ENCODE measurements around the gene LNP1. TPM values are rescaled to one million over a fixed set of nuclear protein-coding genes. Genes with fewer than 3 reads are reported as not detected.

LNP1 gene
- total and polyA plus RNA-seq, 4 donors, result 1.1 to 4.7 (median 1.5) TPM

GRCh38 chr3:100360757-100361496 lies 40.4 kb upstream of the LNP1 start:
- Histone ChIP-seq H3K36me3 (ENCODE audit: control insufficient read depth in 4 of 4, insufficient read depth in 3 of 4, low read depth in 1 of 4, low read length in 3 of 4) (peaks cover 2 to 27% (median 13%) of the 10 kb centered on the region in 4 donors), H3K9ac (ENCODE audit: low read depth in 1 of 2, low read length in 2 of 2) (no peak overlapping the region), H3K4me3 (ENCODE audit: low read depth in 1 of 3, low read length in 3 of 3) (no peak overlapping the region), H3K27ac (ENCODE audit: low read depth in 1 of 2, low read length in 2 of 2) (no peak overlapping the region), H3K27me3 (ENCODE audit: control insufficient read depth in 4 of 4, insufficient read depth in 4 of 4, low read length in 3 of 4) (no peaks in the 10 kb centered on the region), H3K9me3 (ENCODE audit: control insufficient read depth in 4 of 4, low read length in 3 of 4) (peaks cover 0 to 2% (median 0%) of the 10 kb centered on the region in 4 donors), H3K4me1 (ENCODE audit: control insufficient read depth in 4 of 4, insufficient read depth in 4 of 4, low read length in 3 of 4) (peaks cover 3 to 42% (median 28%) of the 10 kb centered on the region in 4 donors)
- TF ChIP-seq NR2F2 (IDR thresholded peaks at IDR 0.05) (no peak), REST (IDR thresholded peaks at IDR 0.05) (no peak), JUND (IDR thresholded peaks at IDR 0.05) (no peak), MAX (IDR thresholded peaks at IDR 0.05) (no peak), FOXA2 (IDR thresholded peaks at IDR 0.05) (no peak), EGR1 (IDR thresholded peaks at IDR 0.05; ENCODE audit: low read depth in 2 of 2) (no peak), TAF1 (conservative IDR thresholded peaks at IDR 0.05) (no peak), RXRA (IDR thresholded peaks at IDR 0.05) (no peak), HNF4G (IDR thresholded peaks at IDR 0.05) (no peak), YY1 (IDR thresholded peaks at IDR 0.05) (no peak)
- no peak for DNase-seq (ENCODE audit: low spot score)
- 57% methylated on average over 4 of the region's 4 CpGs for WGBS

GRCh38 chr3:100361897-100362296 lies 39.4 kb upstream of the LNP1 start:
- Histone ChIP-seq H3K27me3 (ENCODE audit: control insufficient read depth in 4 of 4, insufficient read depth in 4 of 4, low read length in 3 of 4) (no peaks in the 10 kb centered on the region), H3K9ac (ENCODE audit: low read depth in 1 of 2, low read length in 2 of 2) (no peak overlapping the region), H3K36me3 (ENCODE audit: control insufficient read depth in 4 of 4, insufficient read depth in 3 of 4, low read depth in 1 of 4, low read length in 3 of 4) (peaks cover 3 to 25% (median 15%) of the 10 kb centered on the region in 4 donors), H3K4me1 (ENCODE audit: control insufficient read depth in 4 of 4, insufficient read depth in 4 of 4, low read length in 3 of 4) (peaks cover 3 to 42% (median 28%) of the 10 kb centered on the region in 4 donors), H3K9me3 (ENCODE audit: control insufficient read depth in 4 of 4, low read length in 3 of 4) (peaks cover 0 to 2% (median 0%) of the 10 kb centered on the region in 4 donors), H3K27ac (ENCODE audit: low read depth in 1 of 2, low read length in 2 of 2) (no peak overlapping the region), H3K4me3 (ENCODE audit: low read depth in 1 of 3, low read length in 3 of 3) (no peak overlapping the region)
- no peak for DNase-seq (ENCODE audit: low spot score)
- TF ChIP-seq ATF3 (IDR thresholded peaks at IDR 0.05), result no peak
- TF ChIP-seq SP1 (IDR thresholded peaks at IDR 0.05), result no peak
- TF ChIP-seq HNF4G (IDR thresholded peaks at IDR 0.05), result no peak
- no peak for TF ChIP-seq TAF1 (conservative IDR thresholded peaks at IDR 0.05)
- no peak for TF ChIP-seq HNF4A (conservative IDR thresholded peaks at IDR 0.05)
- 32% methylated on average over 1 of the region's 1 CpG for WGBS

- 93% methylated on average over 3 of the region's 3 CpGs for WGBS
- no peak overlapping the region for H3K4me3 ChIP-seq (ENCODE audit: low read depth in 1 of 3, low read length in 3 of 3)
- TF ChIP-seq EGR1 (IDR thresholded peaks at IDR 0.05; ENCODE audit: low read depth in 2 of 2) (no peak), MAX (IDR thresholded peaks at IDR 0.05) (no peak)
- peaks cover 4 to 33% (median 24%) of the 10 kb centered on the region in 4 donors for H3K36me3 ChIP-seq (ENCODE audit: control insufficient read depth in 4 of 4, insufficient read depth in 3 of 4, low read depth in 1 of 4, low read length in 3 of 4)
- H3K4me1 ChIP-seq (ENCODE audit: control insufficient read depth in 4 of 4, insufficient read depth in 4 of 4, low read length in 3 of 4), result peaks cover 0 to 36% (median 12%) of the 10 kb centered on the region in 4 donors
- H3K9me3 ChIP-seq (ENCODE audit: control insufficient read depth in 4 of 4, low read length in 3 of 4), result peaks cover 0 to 2% (median 0%) of the 10 kb centered on the region in 4 donors
- H3K9ac ChIP-seq (ENCODE audit: low read depth in 1 of 2, low read length in 2 of 2), result no peak overlapping the region
- no peak for DNase-seq (ENCODE audit: low spot score)
- H3K27ac ChIP-seq (ENCODE audit: low read depth in 1 of 2, low read length in 2 of 2), result no peak overlapping the region
- no peaks in the 10 kb centered on the region for H3K27me3 ChIP-seq (ENCODE audit: control insufficient read depth in 4 of 4, insufficient read depth in 4 of 4, low read length in 3 of 4)
These were observed 36.9 kb upstream of the LNP1 start for GRCh38 chr3:100364421-100364820.
